ENCODE data around the gene ACBD6. TPM values are rescaled to one million over a fixed set of nuclear protein-coding genes. Genes with fewer than 3 reads are reported as not detected.

Gene ACBD6
- total and polyA plus RNA-seq, 4 donors = 8.3 to 17.3 (median 14.0) TPM

- no peaks in the 10 kb centered on the region for H3K4me1 ChIP-seq (ENCODE audit: control insufficient read depth in 4 of 4, insufficient read depth in 4 of 4, low read length in 3 of 4)
- WGBS = 98% methylated on average over 6 of the region's 6 CpGs
- no peak overlapping the region for H3K4me3 ChIP-seq (ENCODE audit: low read depth in 1 of 3, low read length in 3 of 3)
- H3K36me3 ChIP-seq (ENCODE audit: control insufficient read depth in 4 of 4, insufficient read depth in 3 of 4, low read depth in 1 of 4, low read length in 3 of 4) = no peaks in the 10 kb centered on the region
- H3K27ac ChIP-seq (ENCODE audit: low read depth in 1 of 2, low read length in 2 of 2) = no peak overlapping the region
- no peak for DNase-seq (ENCODE audit: low spot score)
- H3K9ac ChIP-seq (ENCODE audit: low read depth in 1 of 2, low read length in 2 of 2) = no peak overlapping the region
- no peaks in the 10 kb centered on the region for H3K27me3 ChIP-seq (ENCODE audit: control insufficient read depth in 4 of 4, insufficient read depth in 4 of 4, low read length in 3 of 4)
- H3K9me3 ChIP-seq (ENCODE audit: control insufficient read depth in 4 of 4, low read length in 3 of 4) = no peaks in the 10 kb centered on the region
- TF ChIP-seq YY1 (IDR thresholded peaks at IDR 0.05) (no peak), TAF1 (conservative IDR thresholded peaks at IDR 0.05) (no peak), FOXA1 (IDR thresholded peaks at IDR 0.05) (no peak), GABPA (IDR thresholded peaks at IDR 0.05 in 1 of 2, conservative IDR thresholded peaks at IDR 0.05 in 1 of 2) (no peak), SP1 (IDR thresholded peaks at IDR 0.05) (no peak), ATF3 (IDR thresholded peaks at IDR 0.05) (no peak), HNF4G (IDR thresholded peaks at IDR 0.05) (no peak), REST (IDR thresholded peaks at IDR 0.05) (no peak), RAD21 (IDR thresholded peaks at IDR 0.05) (no peak), RXRA (IDR thresholded peaks at IDR 0.05) (no peak)
- TF ChIP-seq, protein P1, sequence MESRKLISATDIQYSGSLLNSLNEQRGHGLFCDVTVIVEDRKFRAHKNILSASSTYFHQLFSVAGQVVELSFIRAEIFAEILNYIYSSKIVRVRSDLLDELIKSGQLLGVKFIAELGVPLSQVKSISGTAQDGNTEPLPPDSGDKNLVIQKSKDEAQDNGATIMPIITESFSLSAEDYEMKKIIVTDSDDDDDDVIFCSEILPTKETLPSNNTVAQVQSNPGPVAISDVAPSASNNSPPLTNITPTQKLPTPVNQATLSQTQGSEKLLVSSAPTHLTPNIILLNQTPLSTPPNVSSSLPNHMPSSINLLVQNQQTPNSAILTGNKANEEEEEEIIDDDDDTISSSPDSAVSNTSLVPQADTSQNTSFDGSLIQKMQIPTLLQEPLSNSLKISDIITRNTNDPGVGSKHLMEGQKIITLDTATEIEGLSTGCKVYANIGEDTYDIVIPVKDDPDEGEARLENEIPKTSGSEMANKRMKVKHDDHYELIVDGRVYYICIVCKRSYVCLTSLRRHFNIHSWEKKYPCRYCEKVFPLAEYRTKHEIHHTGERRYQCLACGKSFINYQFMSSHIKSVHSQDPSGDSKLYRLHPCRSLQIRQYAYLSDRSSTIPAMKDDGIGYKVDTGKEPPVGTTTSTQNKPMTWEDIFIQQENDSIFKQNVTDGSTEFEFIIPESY (IDR thresholded peaks at IDR 0.05) = no peak
These were observed 133.3 kb downstream of the ACBD6 start for GRCh38 chr1:180369061-180369460.

- TF ChIP-seq YY1 (IDR thresholded peaks at IDR 0.05) (no peak), CTCF (IDR thresholded peaks at IDR 0.05; ENCODE audit: low read depth, low read length, missing input control) (no peak), EGR1 (IDR thresholded peaks at IDR 0.05; ENCODE audit: low read depth in 2 of 2) (no peak), JUND (IDR thresholded peaks at IDR 0.05) (no peak), TAF1 (conservative IDR thresholded peaks at IDR 0.05) (no peak), FOXA2 (IDR thresholded peaks at IDR 0.05) (no peak), GABPA (IDR thresholded peaks at IDR 0.05 in 1 of 2, conservative IDR thresholded peaks at IDR 0.05 in 1 of 2) (no peak)
- TF ChIP-seq, protein P1 (IDR thresholded peaks at IDR 0.05) = no peak
- Histone ChIP-seq H3K36me3 (ENCODE audit: control insufficient read depth in 4 of 4, insufficient read depth in 3 of 4, low read depth in 1 of 4, low read length in 3 of 4) (no peaks in the 10 kb centered on the region), H3K4me3 (ENCODE audit: low read depth in 1 of 3, low read length in 3 of 3) (no peak overlapping the region), H3K9ac (ENCODE audit: low read depth in 1 of 2, low read length in 2 of 2) (no peak overlapping the region), H3K27me3 (ENCODE audit: control insufficient read depth in 4 of 4, insufficient read depth in 4 of 4, low read length in 3 of 4) (no peaks in the 10 kb centered on the region), H3K27ac (ENCODE audit: low read depth in 1 of 2, low read length in 2 of 2) (no peak overlapping the region), H3K9me3 (ENCODE audit: control insufficient read depth in 4 of 4, low read length in 3 of 4) (no peaks in the 10 kb centered on the region), H3K4me1 (ENCODE audit: control insufficient read depth in 4 of 4, insufficient read depth in 4 of 4, low read length in 3 of 4) (no peaks in the 10 kb centered on the region)
- no peak for DNase-seq (ENCODE audit: low spot score)
- 89% methylated on average over 2 of the region's 2 CpGs for WGBS
These were observed 135.9 kb downstream of the ACBD6 start for GRCh38 chr1:180366371-180367068.

Measured in liver (tissue), 9 donors.